ENCODE results near the gene USP3. TPM values are rescaled to one million over a fixed set of nuclear protein-coding genes. Genes with fewer than 3 reads are reported as not detected.

USP3 gene
- total RNA-seq, 4 donors from 2014 or later, result 36.6 to 50.3 (median 45.5) TPM

DNA sequence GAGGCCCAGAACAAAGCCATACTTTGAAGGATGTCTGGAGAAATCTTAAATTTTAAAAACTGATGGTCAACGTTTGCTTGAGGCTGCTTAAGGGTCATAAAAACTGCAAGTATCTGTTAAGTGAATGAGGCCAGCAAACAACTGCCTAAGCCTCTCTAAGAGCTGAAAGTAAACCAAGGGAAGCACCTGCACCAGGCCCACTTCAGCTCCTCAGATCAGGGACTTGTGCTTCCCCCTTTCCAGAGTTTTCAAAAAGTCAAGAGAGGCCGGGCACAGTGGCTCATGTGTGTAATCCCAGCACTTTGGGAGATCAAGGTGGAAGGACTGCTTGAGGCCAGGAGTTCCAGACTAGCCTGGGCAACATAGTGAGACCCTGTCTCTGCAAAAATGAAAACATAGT lies 101.9 kb downstream of the USP3 start:
- H3K4me3 ChIP-seq, result no peak overlapping the region
- no peaks in the 10 kb centered on the region for H3K9me3 ChIP-seq
- H3K27ac ChIP-seq, result peak overlapping the region in 2 of 4 donors; percentile 17 to 33
- ATAC-seq, result no peak
- peaks cover 0 to 38% of the 10 kb centered on the region in 2 donors for H3K36me3 ChIP-seq
- TF ChIP-seq EP300 (IDR thresholded peaks at IDR 0.05) (no peak), CTCF (IDR thresholded peaks at IDR 0.05) (no peak), POLR2AphosphoS5 (IDR thresholded peaks at IDR 0.05) (no peak)
- peaks cover 0 to 47% (median 18%) of the 10 kb centered on the region in 3 donors for H3K4me1 ChIP-seq
- no peaks in the 10 kb centered on the region for H3K27me3 ChIP-seq
- 13 to 53% methylated on average over 1 to 2 of the region's 2 CpGs for WGBS, 2 donors (ENCODE audit: low coverage in 1 of 2)

- Histone ChIP-seq H3K9me3 (no peaks in the 10 kb centered on the region), H3K4me3 (no peak overlapping the region), H3K27me3 (no peaks in the 10 kb centered on the region), H3K36me3 (peaks cover 0 to 65% of the 10 kb centered on the region in 2 donors), H3K4me1 (peaks cover 0 to 39% (median 14%) of the 10 kb centered on the region in 3 donors), H3K27ac (peak overlapping the region in 1 of 4 donors; percentile 17)
- WGBS, 2 donors (ENCODE audit: low coverage in 1 of 2), result 90 to 93% methylated on average over 10 to 13 of the region's 15 CpGs
- no peak for ATAC-seq
- no peak for TF ChIP-seq POLR2AphosphoS5 (IDR thresholded peaks at IDR 0.05)
- no peak for TF ChIP-seq POLR2A (IDR thresholded peaks at IDR 0.05)
- TF ChIP-seq EP300 (IDR thresholded peaks at IDR 0.05), result no peak
- TF ChIP-seq CTCF (IDR thresholded peaks at IDR 0.05), result no peak
These were observed 104.6 kb downstream of the USP3 start for GRCh38 chr15:63608989-63609388.

GRCh38 chr15:63609448-63609847 lies 105.1 kb downstream of the USP3 start:
- peaks cover 0 to 39% (median 14%) of the 10 kb centered on the region in 3 donors for H3K4me1 ChIP-seq
- peaks cover 0 to 69% of the 10 kb centered on the region in 2 donors for H3K36me3 ChIP-seq
- WGBS, 2 donors (ENCODE audit: low coverage in 1 of 2), result 88 to 100% methylated on average over 3 to 5 of the region's 6 CpGs
- no peaks in the 10 kb centered on the region for H3K9me3 ChIP-seq
- no peak overlapping the region for H3K4me3 ChIP-seq
- TF ChIP-seq CTCF (IDR thresholded peaks at IDR 0.05) (no peak), EP300 (IDR thresholded peaks at IDR 0.05) (no peak), POLR2AphosphoS5 (IDR thresholded peaks at IDR 0.05) (no peak), POLR2A (IDR thresholded peaks at IDR 0.05) (no peak)
- peak overlapping the region in 1 of 4 donors; percentile 17 for H3K27ac ChIP-seq
- no peak for ATAC-seq
- H3K27me3 ChIP-seq, result no peaks in the 10 kb centered on the region

DNA sequence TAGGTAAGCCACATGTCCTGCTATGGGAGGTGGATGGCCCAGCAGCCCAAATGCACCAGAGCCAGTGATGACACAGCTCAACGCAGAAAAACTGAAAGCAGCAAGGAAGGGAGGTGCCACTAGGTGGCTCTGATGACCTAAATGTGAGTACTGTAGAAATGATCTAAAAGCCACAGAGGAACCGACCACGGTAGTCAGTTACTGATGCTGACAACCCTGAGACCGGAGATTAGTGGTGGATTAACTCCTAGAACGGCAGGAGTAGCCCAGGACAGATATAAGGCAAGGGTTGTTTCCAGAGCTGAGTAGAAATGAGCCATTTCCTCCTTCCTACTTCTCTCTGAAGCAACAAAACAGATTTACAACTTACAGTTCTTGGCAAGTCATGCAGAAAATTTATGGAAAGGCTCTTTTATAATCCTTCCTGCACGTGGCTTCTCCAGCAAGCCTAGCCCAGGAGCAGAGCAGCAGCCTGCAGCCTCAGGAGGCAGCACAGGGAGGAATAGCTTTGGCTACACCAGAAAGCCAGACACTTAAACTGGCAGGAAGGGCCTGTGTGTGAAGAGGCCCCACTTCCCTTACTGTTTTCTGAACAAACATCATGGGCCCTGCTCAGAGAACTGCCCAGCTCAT lies 105.9 kb downstream of the USP3 start:
- Histone ChIP-seq H3K4me1 (peaks cover 0 to 38% (median 14%) of the 10 kb centered on the region in 3 donors), H3K4me3 (no peak overlapping the region), H3K9me3 (no peaks in the 10 kb centered on the region), H3K27me3 (no peaks in the 10 kb centered on the region), H3K36me3 (peaks cover 5 to 78% of the 10 kb centered on the region in 2 donors), H3K27ac (peak overlapping the region; percentile 26 to 73 (median 68))
- WGBS, 2 donors (ENCODE audit: low coverage in 1 of 2), result 0% methylated on average over 3 to 6 of the region's 6 CpGs
- peak; percentile 29 for TF ChIP-seq POLR2AphosphoS5 (IDR thresholded peaks at IDR 0.05)
- TF ChIP-seq POLR2A (IDR thresholded peaks at IDR 0.05), result no peak
- TF ChIP-seq CTCF (IDR thresholded peaks at IDR 0.05), result peak; percentile 62 to 72 (median 66)
- no peak for TF ChIP-seq EP300 (IDR thresholded peaks at IDR 0.05)
- ATAC-seq, result peak; percentile 90

DNA sequence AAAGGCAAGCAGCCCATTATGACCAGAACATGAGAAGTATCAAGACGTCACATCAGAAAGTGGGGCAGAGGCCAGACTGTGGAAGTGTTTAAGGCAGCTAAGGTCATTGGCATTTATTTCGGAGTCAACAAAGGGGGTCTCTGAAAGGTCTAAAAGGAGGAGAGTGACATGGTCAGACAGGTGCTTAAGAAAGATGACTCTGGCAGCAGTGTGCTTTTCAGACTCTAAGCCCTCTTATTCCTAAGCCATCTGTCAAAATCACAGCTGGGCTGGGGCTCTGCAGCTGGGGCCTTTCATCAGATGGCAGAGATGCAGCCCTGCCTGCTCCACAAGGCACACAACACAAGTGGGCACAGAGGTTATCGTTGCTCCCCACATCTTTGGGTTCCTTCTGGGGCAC lies 106.8 kb downstream of the USP3 start:
- 59 to 62% methylated on average over 3 of the region's 3 CpGs for WGBS, 2 donors (ENCODE audit: low coverage in 1 of 2)
- Histone ChIP-seq H3K36me3 (peaks cover 5 to 87% of the 10 kb centered on the region in 2 donors), H3K9me3 (no peaks in the 10 kb centered on the region), H3K4me3 (no peak overlapping the region), H3K27me3 (no peaks in the 10 kb centered on the region), H3K4me1 (peaks cover 0 to 29% (median 14%) of the 10 kb centered on the region in 3 donors), H3K27ac (peak overlapping the region in 3 of 4 donors; percentile 63 to 73 (median 73))
- no peak for ATAC-seq
- TF ChIP-seq EP300 (IDR thresholded peaks at IDR 0.05) (no peak), POLR2AphosphoS5 (IDR thresholded peaks at IDR 0.05) (no peak), CTCF (IDR thresholded peaks at IDR 0.05) (no peak), POLR2A (IDR thresholded peaks at IDR 0.05) (no peak)

All from gastroesophageal sphincter (tissue), 4 donors.